PC-9 (cell line): Measurements from ENCODE around the gene YIPF5.

Experiments
- CTCF ChIP-seq: fragments of 200-600 bp; sonication (generic); conservative IDR thresholded peaks from 2 replicates; pipeline ENCODE4 v1.6.1; 2017; ENCODE audit warnings: mixed run types, antibody characterized with exemption, mild to moderate bottlenecking, moderate library complexity
- EZH2 ChIP-seq: fragments of 200-600 bp; sonication (generic); IDR thresholded peaks from 2 replicates; pipeline ENCODE4 v1.8.0; 2017; ENCODE audit warnings: antibody characterized with exemption, low read depth

- no peak for TF ChIP-seq CTCF
- TF ChIP-seq EZH2 = no peak
Observed at GRCh38 chr5:144134194-144134826, 36.1 kb downstream of the YIPF5 start.
